ENCODE results near the gene SACM1L. TPM values are rescaled to one million over a fixed set of nuclear protein-coding genes. Genes with fewer than 3 reads are reported as not detected.

SACM1L gene
- total and polyA plus RNA-seq, 2 of the 8 experiments (the other 6 are each of a cell fraction or from before 2014, with no cell fraction given): 20.1 to 61.0 TPM

DNA sequence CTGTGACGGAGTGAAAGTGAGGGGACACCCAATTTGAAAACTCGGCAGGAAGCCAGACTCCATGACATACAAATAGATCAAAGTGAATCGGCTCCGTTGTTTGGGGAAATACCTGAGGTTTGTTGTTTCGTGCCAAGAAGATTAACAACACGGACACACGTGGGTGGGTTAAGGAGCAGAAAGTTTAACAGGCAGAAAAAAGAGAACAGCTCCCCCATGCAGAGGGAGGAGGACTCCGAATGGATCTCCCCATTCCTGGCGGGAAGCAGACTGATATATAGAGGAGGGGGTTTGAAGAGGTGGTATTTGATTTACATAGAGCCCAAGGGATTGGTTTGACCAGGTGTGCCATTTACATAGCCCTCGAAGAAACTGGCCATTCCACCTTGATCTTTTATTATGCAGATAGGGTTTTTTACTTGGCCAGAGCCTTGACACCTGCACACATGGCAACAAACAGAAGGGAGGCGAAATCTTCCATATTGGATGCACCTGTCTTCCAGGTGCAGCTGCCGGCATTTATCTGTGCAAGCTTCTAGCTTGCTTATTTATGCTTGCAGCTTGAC lies 4.8 kb upstream of the SACM1L start (continued):
- TF ChIP-seq SRF (IDR thresholded peaks at IDR 0.05; ENCODE audit: low read depth, low read length): no peak
- TF ChIP-seq EP300 (IDR thresholded peaks at IDR 0.05; ENCODE audit: borderline replicate concordance in 1 of 2, low read depth in 2 of 2, low read length in 2 of 2): peak in 1 of 2 experiments; percentile 72; a peak in 1 of 3 replicates
- TF ChIP-seq, protein P1, sequence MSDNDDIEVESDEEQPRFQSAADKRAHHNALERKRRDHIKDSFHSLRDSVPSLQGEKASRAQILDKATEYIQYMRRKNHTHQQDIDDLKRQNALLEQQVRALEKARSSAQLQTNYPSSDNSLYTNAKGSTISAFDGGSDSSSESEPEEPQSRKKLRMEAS (IDR thresholded peaks at IDR 0.05): peak; percentile 92
- TF ChIP-seq RBBP5 (IDR thresholded peaks at IDR 0.05; ENCODE audit: borderline replicate concordance, low read depth, low read length): no peak
- no peak for TF ChIP-seq MAFK (IDR thresholded peaks at IDR 0.05; ENCODE audit: low read depth, low read length)
- TF ChIP-seq BRCA1 (IDR thresholded peaks at IDR 0.05; ENCODE audit: low read depth, low read length): no peak
- TF ChIP-seq FOSL1 (IDR thresholded peaks at IDR 0.05; ENCODE audit: insufficient read depth, low read depth, low read length): no peak
- peak; percentile 70 for TF ChIP-seq SAP30 (IDR thresholded peaks at IDR 0.05; ENCODE audit: insufficient read depth, insufficient replicate concordance, low read length)
- no peak for TF ChIP-seq SIRT6 (IDR thresholded peaks at IDR 0.05; ENCODE audit: low read length)
- no peak for TF ChIP-seq EGR1 (IDR thresholded peaks at IDR 0.05; ENCODE audit: borderline replicate concordance, low read depth, low read length)
- TF ChIP-seq TCF12 (IDR thresholded peaks at IDR 0.05; ENCODE audit: low read depth, low read length): peak; percentile 97
- TF ChIP-seq SUZ12 (IDR thresholded peaks at IDR 0.05; ENCODE audit: low read length): no peak
- TF ChIP-seq SIX5 (IDR thresholded peaks at IDR 0.05; ENCODE audit: low read depth, low read length): no peak
- TF ChIP-seq JUN (IDR thresholded peaks at IDR 0.05; ENCODE audit: low read depth, low read length): no peak
- no peak for TF ChIP-seq CEBPB (IDR thresholded peaks at IDR 0.05; ENCODE audit: low read depth, low read length)
- TF ChIP-seq YY1 (IDR thresholded peaks at IDR 0.05; ENCODE audit: low read depth, low read length): peak; percentile 78; the same call in 1 of the 2 replicates
- TF ChIP-seq POLR2A (IDR thresholded peaks at IDR 0.05; ENCODE audit: control extremely low read depth in 1 of 2, low read depth in 2 of 2, low read length in 2 of 2): peak; percentile 65 to 67; a peak in 2 of 3 replicates
- TF ChIP-seq, protein P2, sequence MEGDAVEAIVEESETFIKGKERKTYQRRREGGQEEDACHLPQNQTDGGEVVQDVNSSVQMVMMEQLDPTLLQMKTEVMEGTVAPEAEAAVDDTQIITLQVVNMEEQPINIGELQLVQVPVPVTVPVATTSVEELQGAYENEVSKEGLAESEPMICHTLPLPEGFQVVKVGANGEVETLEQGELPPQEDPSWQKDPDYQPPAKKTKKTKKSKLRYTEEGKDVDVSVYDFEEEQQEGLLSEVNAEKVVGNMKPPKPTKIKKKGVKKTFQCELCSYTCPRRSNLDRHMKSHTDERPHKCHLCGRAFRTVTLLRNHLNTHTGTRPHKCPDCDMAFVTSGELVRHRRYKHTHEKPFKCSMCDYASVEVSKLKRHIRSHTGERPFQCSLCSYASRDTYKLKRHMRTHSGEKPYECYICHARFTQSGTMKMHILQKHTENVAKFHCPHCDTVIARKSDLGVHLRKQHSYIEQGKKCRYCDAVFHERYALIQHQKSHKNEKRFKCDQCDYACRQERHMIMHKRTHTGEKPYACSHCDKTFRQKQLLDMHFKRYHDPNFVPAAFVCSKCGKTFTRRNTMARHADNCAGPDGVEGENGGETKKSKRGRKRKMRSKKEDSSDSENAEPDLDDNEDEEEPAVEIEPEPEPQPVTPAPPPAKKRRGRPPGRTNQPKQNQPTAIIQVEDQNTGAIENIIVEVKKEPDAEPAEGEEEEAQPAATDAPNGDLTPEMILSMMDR (IDR thresholded peaks at IDR 0.05; ENCODE audit: control extremely low read depth in 1 of 3, insufficient read depth in 1 of 3, low read depth in 1 of 3, low read length in 3 of 3): no peak

Measured in H1 (cell line).